Testis (tissue), 3 donors: Measurements from ENCODE around the gene SLC1A1. TPM values are rescaled to one million over a fixed set of nuclear protein-coding genes. Genes with fewer than 3 reads are reported as not detected.

ENCODE experiments used
- DNase-seq: peaks from one replicate; pipeline ENCODE4 v3.0.0-alpha.2; 2019
- H3K27ac ChIP-seq, 2 donors: fragments of 200-600 bp; sonication (generic); one replicate each; pipeline ENCODE4 v1.5.1; 2019
- H3K27me3 ChIP-seq: fragments of 200-600 bp; sonication (generic); one replicate; pipeline ENCODE4 v1.5.1; 2019
- H3K36me3 ChIP-seq: fragments of 200-600 bp; sonication (generic); one replicate; pipeline ENCODE4 v1.5.1; 2017; ENCODE audit warnings: low read depth; ENCODE audit errors: missing control alignments
- H3K4me1 ChIP-seq: fragments of 200-600 bp; sonication (generic); one replicate; pipeline ENCODE4 v1.5.1; 2019
- H3K4me3 ChIP-seq, 2 donors: fragments of 200-600 bp; sonication (generic); one replicate each; pipeline ENCODE4 v1.5.1; 2017 to 2019
- H3K9me3 ChIP-seq: fragments of 200-600 bp; sonication (generic); one replicate; pipeline ENCODE4 v1.5.1; 2017
- CTCF ChIP-seq, 3 experiments: fragments of 450-650 bp in 2 of 3; fragments of 200-600 bp in 1 of 3; sonication (generic) in 1 of 3; IDR thresholded peaks; one replicate each; pipeline ENCODE4 v1.5.1; 2016 to 2019; ENCODE audit warnings: antibody characterized with exemption in 3 of 3, mild to moderate bottlenecking in 2 of 3, moderate library complexity in 1 of 3
- POLR2A ChIP-seq: fragments of 450-650 bp; IDR thresholded peaks from one replicate; pipeline ENCODE4 v1.6.1; 2017; ENCODE audit warnings: antibody characterized with exemption, mild to moderate bottlenecking, moderate library complexity
- WGBS, 2 donors: methylation state at CpG; one replicate each; pipeline ENCODE4 v1.1.5; 2018; 5-methylcytosine and 5-hydroxymethylcytosine counted together
- intact Hi-C: fragments of 100-400 bp; cut with DNase I; formaldehyde crosslinking; loops from one replicate; pipeline ENCODE4 v1.15.1; 2023; ENCODE audit warnings: low total_unique reads
- polyA plus RNA-seq: library from polyadenylated mRNA; stranded (reverse); fragments of 350-450 nt; fragmentation: Illumina TruSeq; extraction: RNeasy Lipid Tissue Mini Kit (QIAGEN cat#74804); gene quantifications from one replicate; pipeline ENCODE4 v1.2.3, GENCODE V29; 2014; ENCODE audit warnings: low read depth, low replicate concordance; ENCODE audit not compliant: insufficient read depth
- total RNA-seq, 2 donors: library from RNA; depleted of rRNA; stranded (reverse); fragments of >200 nt; gene quantifications; one replicate each; pipeline ENCODE4 v1.2.3, GENCODE V29; 2016

The SLC1A1 gene
- total and polyA plus RNA-seq, 3 donors from 2014 or later: 0.63 to 1.2 (median 1.1) TPM

- Histone ChIP-seq H3K27me3 (no peaks in the 10 kb centered on the region), H3K27ac (no peak overlapping the region), H3K4me1 (no peaks in the 10 kb centered on the region), H3K9me3 (no peaks in the 10 kb centered on the region), H3K36me3 (no peaks in the 10 kb centered on the region), H3K4me3 (no peak overlapping the region)
- intact Hi-C loops: no loop called here
- 87 to 93% methylated on average over 3 of the region's 3 CpGs for WGBS, 2 donors
- TF ChIP-seq CTCF (IDR thresholded peaks at IDR 0.05) (no peak), POLR2A (no peak)
- DNase-seq: no peak
These were observed 102.0 kb downstream of the SLC1A1 start for GRCh38 chr9:4592295-4592694.

- TF ChIP-seq POLR2A (no peak), CTCF (IDR thresholded peaks at IDR 0.05) (no peak)
- Histone ChIP-seq H3K36me3 (no peaks in the 10 kb centered on the region), H3K27ac (no peak overlapping the region), H3K9me3 (no peaks in the 10 kb centered on the region), H3K27me3 (no peaks in the 10 kb centered on the region), H3K4me1 (no peaks in the 10 kb centered on the region), H3K4me3 (no peak overlapping the region)
- intact Hi-C loops: no loop called here
- DNase-seq: no peak
- 88% methylated on average over 1 of the region's 1 CpG for WGBS, 2 donors
These were observed 102.6 kb downstream of the SLC1A1 start for GRCh38 chr9:4592886-4593285.

- intact Hi-C loops: no loop called here
- H3K4me3 ChIP-seq: no peak overlapping the region
These were observed 104.3 kb downstream of the SLC1A1 start for GRCh38 chr9:4594545-4594944.

GRCh38 chr9:4594994-4595393 is 104.7 kb downstream of the SLC1A1 start:
- Histone ChIP-seq H3K36me3 (no peaks in the 10 kb centered on the region), H3K27ac (no peak overlapping the region), H3K27me3 (no peaks in the 10 kb centered on the region), H3K9me3 (no peaks in the 10 kb centered on the region), H3K4me1 (no peaks in the 10 kb centered on the region), H3K4me3 (no peak overlapping the region)
- no peak for TF ChIP-seq POLR2A
- no peak for TF ChIP-seq CTCF (IDR thresholded peaks at IDR 0.05)
- intact Hi-C loops: no loop called here
- 67 to 70% methylated on average over 2 of the region's 2 CpGs for WGBS, 2 donors
- no peak for DNase-seq

More at GRCh38 chr9:4594545-4594944, 104.3 kb downstream of the SLC1A1 start:
- H3K4me1 ChIP-seq: no peaks in the 10 kb centered on the region
- H3K27me3 ChIP-seq: no peaks in the 10 kb centered on the region
- H3K27ac ChIP-seq: no peak overlapping the region
- TF ChIP-seq POLR2A (no peak), CTCF (IDR thresholded peaks at IDR 0.05) (no peak)
- no peaks in the 10 kb centered on the region for H3K36me3 ChIP-seq
- WGBS, 2 donors: 63 to 65% methylated on average over 4 of the region's 4 CpGs
- no peaks in the 10 kb centered on the region for H3K9me3 ChIP-seq
- DNase-seq: no peak

GRCh38 chr9:4596165-4596922 is 106.1 kb downstream of the SLC1A1 start:
- H3K4me3 ChIP-seq: no peak overlapping the region
- no peaks in the 10 kb centered on the region for H3K4me1 ChIP-seq
- no peak for DNase-seq
- no peak overlapping the region for H3K27ac ChIP-seq
- no peaks in the 10 kb centered on the region for H3K9me3 ChIP-seq
- no peaks in the 10 kb centered on the region for H3K27me3 ChIP-seq
- intact Hi-C loops: no loop called here
- TF ChIP-seq CTCF (IDR thresholded peaks at IDR 0.05): no peak
- no peak for TF ChIP-seq POLR2A
- H3K36me3 ChIP-seq: no peaks in the 10 kb centered on the region
- 68 to 74% methylated on average over 11 of the region's 11 CpGs for WGBS, 2 donors
